B cell (primary cell): ENCODE measurements around the gene USPL1. TPM values are rescaled to one million over a fixed set of nuclear protein-coding genes. Genes with fewer than 3 reads are reported as not detected.

Experiments used
- ATAC-seq: fragments of 200-7000 bp; cut with Tn5 transposase; one replicate; pipeline ENCODE4 v1.10.0; 2021; ENCODE audit warnings: low read depth, mild to moderate bottlenecking, moderate number of reproducible peaks, moderate library complexity
- CTCF ChIA-PET: fragments of 350-600 bp; sonication (Branson Sonifier 250); formaldehyde crosslinking; loops from one replicate; lab custom pipeline; 2021; ENCODE audit warnings: antibody characterized with exemption, inconsistent platforms; lab: Charles Lee
- POLR2A ChIA-PET: fragments of 350-600 bp; sonication (Branson Sonifier 250); formaldehyde crosslinking; loops from one replicate; lab custom pipeline; 2021; ENCODE audit warnings: antibody characterized with exemption; lab: Charles Lee
- DNase-seq: peaks from one replicate; pipeline ENCODE4 v3.0.0; 2013
- H2AFZ ChIP-seq: 2 replicates; pipeline ENCODE4 v1.6.1; 2012; ENCODE audit warnings: mild to moderate bottlenecking, low read depth, low read length; ENCODE audit not compliant: insufficient read depth, poor library complexity, severe bottlenecking
- H3K27ac ChIP-seq, 2 donors: 1 replicate in 1 of 2; 2 replicates in 1 of 2; pipeline ENCODE4 v1.5.1; 2012 to 2013; ENCODE audit warnings: low read length in 2 of 2, mild to moderate bottlenecking in 2 of 2, moderate library complexity in 1 of 2
- H3K27me3 ChIP-seq, 4 experiments: fragments of 200-600 bp in 1 of 4; sonication (generic) in 1 of 4; replicated peaks in 1 of 4; 1 replicate in 2 of 4; 2 replicates in 2 of 4; pipeline versions ENCODE4 v1.6.1 to v1.7.0; 2013 to 2016; ENCODE audit warnings: low read length in 3 of 4, mild to moderate bottlenecking in 2 of 4, mixed read lengths in 1 of 4, moderate library complexity in 1 of 4; ENCODE audit not compliant: insufficient read depth in 4 of 4, control insufficient read depth in 3 of 4; ENCODE audit errors: control extremely low read depth in 1 of 4
- H3K36me3 ChIP-seq, 2 experiments: replicated peaks in 1 of 2; 1 replicate in 1 of 2; 2 replicates in 1 of 2; pipeline versions ENCODE4 v1.6.1 to v1.7.1; 2013; ENCODE audit warnings: low read length in 1 of 2; ENCODE audit not compliant: insufficient read depth in 2 of 2, control insufficient read depth in 1 of 2; ENCODE audit errors: control extremely low read depth in 1 of 2, extremely low read depth in 1 of 2
- H3K4me1 ChIP-seq, 2 donors: fragments of 200-600 bp in 1 of 2; sonication (generic) in 1 of 2; 1 replicate in 1 of 2; 2 replicates in 1 of 2; pipeline versions ENCODE4 v1.5.1 to v1.6.1; 2013 to 2017; ENCODE audit warnings: low read length in 2 of 2; ENCODE audit not compliant: control insufficient read depth in 2 of 2, insufficient read depth in 2 of 2
- H3K4me2 ChIP-seq: replicated peaks from 2 replicates; pipeline ENCODE3; 2012; ENCODE audit warnings: mild to moderate bottlenecking, low read depth, low read length; ENCODE audit not compliant: poor library complexity, severe bottlenecking
- H3K4me3 ChIP-seq, 5 experiments: fragments of 200-600 bp in 1 of 5; sonication (generic) in 1 of 5; 1 replicate in 3 of 5; 2 replicates in 2 of 5; pipeline versions ENCODE4 v1.5.1 to v1.7.0; 2011 to 2016; ENCODE audit warnings: low read length in 4 of 5, mild to moderate bottlenecking in 4 of 5, low read depth in 2 of 5, control low read depth in 1 of 5, moderate library complexity in 1 of 5; ENCODE audit not compliant: insufficient read depth in 1 of 5; ENCODE audit errors: control extremely low read depth in 1 of 5, extremely low read depth in 1 of 5
- H3K79me2 ChIP-seq: fragments of 200-600 bp; sonication (generic); one replicate; pipeline ENCODE4 v1.6.0; 2016; ENCODE audit warnings: low read length; ENCODE audit not compliant: control insufficient read depth, insufficient read depth
- H3K9ac ChIP-seq: fragments of 200-600 bp; sonication (generic); 2 replicates; pipeline ENCODE4 v1.6.1; 2017; ENCODE audit warnings: mild to moderate bottlenecking, low read length, moderate library complexity
- H3K9me3 ChIP-seq, 3 donors: one replicate each; pipeline versions ENCODE4 v1.6.1 to v1.7.1; 2013; ENCODE audit warnings: low read length in 2 of 3; ENCODE audit not compliant: control insufficient read depth in 2 of 3, insufficient read depth in 1 of 3; ENCODE audit errors: control extremely low read depth in 1 of 3
- H4K20me1 ChIP-seq: 2 replicates; pipeline ENCODE4 v1.6.0; 2012; ENCODE audit warnings: mild to moderate bottlenecking, low read length; ENCODE audit not compliant: insufficient read depth, control insufficient read depth, poor library complexity, severe bottlenecking
- H3K27ac Mint-ChIP-seq: one replicate; pipeline ENCODE4 v1.8.0; 2021; ENCODE audit warnings: mixed read lengths
- H3K27me3 Mint-ChIP-seq: one replicate; pipeline ENCODE4 v1.8.0; 2021; ENCODE audit warnings: mixed read lengths
- H3K4me1 Mint-ChIP-seq: one replicate; pipeline ENCODE4 v1.8.0; 2021; ENCODE audit warnings: mixed read lengths
- H3K4me3 Mint-ChIP-seq: one replicate; pipeline ENCODE4 v1.8.0; 2021; ENCODE audit warnings: mixed read lengths
- H3K9me3 Mint-ChIP-seq: one replicate; pipeline ENCODE4 v1.8.0; 2022; ENCODE audit warnings: mixed read lengths; ENCODE audit not compliant: insufficient read depth
- EZH2 ChIP-seq: IDR thresholded peaks from 2 replicates; pipeline ENCODE4 v1.6.1; 2012; ENCODE audit warnings: borderline replicate concordance, low read depth, mild to moderate bottlenecking, moderate library complexity, low read length; ENCODE audit not compliant: insufficient read depth, poor library complexity, severe bottlenecking
- WGBS: methylation state at CpG from one replicate; pipeline ENCODE4 v1.1.5; 2013; ENCODE audit warnings: missing lambda C conversion rate; ENCODE audit not compliant: insufficient coverage; 5-methylcytosine and 5-hydroxymethylcytosine counted together
- intact Hi-C: fragments of 100-400 bp; cut with micrococcal nuclease; formaldehyde crosslinking; loops from one replicate; pipeline ENCODE4 v1.10.0; 2022
- polyA plus RNA-seq: library from polyadenylated mRNA; depleted of rRNA; stranded (reverse); fragments of >200 nt; gene quantifications from 2 replicates; pipeline ENCODE4 v1.2.3, GENCODE V29; 2012
- total RNA-seq, 2 donors: library from RNA; stranded (reverse); fragments of 120-200 nt in 1 of 2; gene quantifications; 1 replicate in 1 of 2; 2 replicates in 1 of 2; pipeline versions ENCODE4 v1.2.3 to v1.2.4, GENCODE V29; 2013 to 2022
- TF ChIP-seq, protein P1 (sequence below): fragments of 200-600 bp; IDR thresholded peaks from one replicate; pipeline ENCODE4 v1.8.0; 2022; ENCODE audit warnings: antibody characterized with exemption, mild to moderate bottlenecking

USPL1 gene
- total and polyA plus RNA-seq, 2 donors (not counting 1 experiment from before 2014, with no cell fraction given): 30.2 to 55.8 TPM

DNA sequence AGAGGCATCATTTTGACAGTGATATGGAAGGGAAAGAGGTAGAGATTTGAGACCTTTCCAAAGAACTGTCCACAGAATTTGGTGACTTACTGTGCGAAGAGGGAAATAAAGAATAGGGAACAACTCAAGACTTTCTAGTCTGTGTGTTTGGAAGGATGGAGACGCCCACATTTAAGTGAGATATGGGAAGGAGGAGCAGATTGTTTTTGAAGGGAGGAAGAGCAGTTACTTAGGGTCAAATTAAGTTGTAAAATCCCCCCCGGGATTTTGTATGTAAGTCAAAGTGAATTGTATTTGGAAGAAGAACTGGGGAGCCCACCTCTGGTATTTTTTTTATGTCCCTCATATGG is 1.2 kb downstream of the USPL1 start:
- POLR2A ChIA-PET: interaction anchor here (1.7 to 3.6 kb wide), 6 partner anchors 8 to 197 kb away, joined by 4 to 33 read pairs (median 13); partner anchors contain the start of genes ALOX5AP, HMGB1 and UBE2L5

DNA sequence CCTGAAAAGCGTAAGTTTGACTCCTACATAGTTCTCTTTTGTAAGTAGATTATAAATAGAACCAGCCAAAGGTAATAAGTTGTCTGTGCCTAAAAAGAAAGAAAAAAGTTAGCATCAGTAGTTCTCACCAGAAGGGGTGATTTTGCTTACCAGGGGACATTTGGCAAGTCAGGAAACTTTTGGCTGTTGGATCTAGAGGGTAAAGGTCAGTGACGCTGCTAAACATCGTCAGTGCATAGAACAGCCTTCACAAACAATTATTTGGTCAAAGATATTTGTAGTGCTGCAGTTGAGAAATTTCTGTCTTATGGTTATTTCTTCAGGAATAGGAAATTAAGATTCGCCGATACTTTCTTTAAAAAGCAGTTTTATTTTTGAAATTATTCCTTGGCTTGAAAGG is 2.0 kb downstream of the USPL1 start:
- Mint-ChIP-seq H3K27me3 (no peaks in the 10 kb centered on the region), H3K9me3 (no peaks in the 10 kb centered on the region), H3K27ac (peak overlapping the region; percentile 61), H3K4me3 (no peak overlapping the region), H3K4me1 (peaks cover 35% of the 10 kb centered on the region)
- peak overlapping the region in 1 of 5 experiments; percentile 77 for H3K4me3 ChIP-seq
- peak overlapping the region; percentile 88 for H3K9ac ChIP-seq
- WGBS: 84% methylated on average over 2 of the region's 5 CpGs
- no peak for TF ChIP-seq EZH2
- TF ChIP-seq, protein P1, sequence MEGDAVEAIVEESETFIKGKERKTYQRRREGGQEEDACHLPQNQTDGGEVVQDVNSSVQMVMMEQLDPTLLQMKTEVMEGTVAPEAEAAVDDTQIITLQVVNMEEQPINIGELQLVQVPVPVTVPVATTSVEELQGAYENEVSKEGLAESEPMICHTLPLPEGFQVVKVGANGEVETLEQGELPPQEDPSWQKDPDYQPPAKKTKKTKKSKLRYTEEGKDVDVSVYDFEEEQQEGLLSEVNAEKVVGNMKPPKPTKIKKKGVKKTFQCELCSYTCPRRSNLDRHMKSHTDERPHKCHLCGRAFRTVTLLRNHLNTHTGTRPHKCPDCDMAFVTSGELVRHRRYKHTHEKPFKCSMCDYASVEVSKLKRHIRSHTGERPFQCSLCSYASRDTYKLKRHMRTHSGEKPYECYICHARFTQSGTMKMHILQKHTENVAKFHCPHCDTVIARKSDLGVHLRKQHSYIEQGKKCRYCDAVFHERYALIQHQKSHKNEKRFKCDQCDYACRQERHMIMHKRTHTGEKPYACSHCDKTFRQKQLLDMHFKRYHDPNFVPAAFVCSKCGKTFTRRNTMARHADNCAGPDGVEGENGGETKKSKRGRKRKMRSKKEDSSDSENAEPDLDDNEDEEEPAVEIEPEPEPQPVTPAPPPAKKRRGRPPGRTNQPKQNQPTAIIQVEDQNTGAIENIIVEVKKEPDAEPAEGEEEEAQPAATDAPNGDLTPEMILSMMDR: no peak
- ATAC-seq (no peak), DNase-seq (no peak)
- POLR2A ChIA-PET: no interaction called here
- H3K9me3 ChIP-seq: no peaks in the 10 kb centered on the region
- H2AFZ ChIP-seq: no peak overlapping the region
- peaks cover 78% of the 10 kb centered on the region for H3K79me2 ChIP-seq
- CTCF ChIA-PET: interaction anchor here (0.9 to 1.0 kb wide), 2 partner anchors 46 to 53 kb away, joined by 3 to 4 read pairs; no protein-coding TSS in a partner anchor
- H3K4me1 ChIP-seq: peaks cover 31 to 32% of the 10 kb centered on the region in 2 donors
- H4K20me1 ChIP-seq: no peaks in the 10 kb centered on the region
- H3K36me3 ChIP-seq: peaks cover 4 to 33% of the 10 kb centered on the region in 2 experiments
- peak overlapping the region in 1 of 2 donors; percentile 83 for H3K27ac ChIP-seq
- H3K4me2 ChIP-seq: peak overlapping the region; percentile 86
- H3K27me3 ChIP-seq: no peaks in the 10 kb centered on the region
- intact Hi-C loops: loop anchor here (5.0 kb wide), 2 partner anchors 1698 to 1808 kb away; partner anchors contain the start of genes BRCA2, N4BP2L1 and ZAR1L

More for the DNA sequence above, 1.2 kb downstream of the USPL1 start:
- intact Hi-C loops: loop anchor here (1.0 to 5.0 kb wide), 3 partner anchors 8 to 1808 kb away; partner anchors contain the start of genes BRCA2, N4BP2L1 and ZAR1L
- peaks cover 3 to 24% of the 10 kb centered on the region in 2 experiments for H3K36me3 ChIP-seq
- peak overlapping the region; percentile 88 for H2AFZ ChIP-seq
- Mint-ChIP-seq H3K4me1 (peaks cover 34% of the 10 kb centered on the region), H3K27me3 (no peaks in the 10 kb centered on the region), H3K9me3 (no peaks in the 10 kb centered on the region), H3K27ac (no peak overlapping the region), H3K4me3 (no peak overlapping the region)
- TF ChIP-seq, protein P1: no peak
- TF ChIP-seq EZH2: no peak
- H3K4me3 ChIP-seq: peak overlapping the region; percentile 77 to 98 (median 89)
- 21% methylated on average over 2 of the region's 3 CpGs for WGBS
- peaks cover 78% of the 10 kb centered on the region for H3K79me2 ChIP-seq
- peak overlapping the region; percentile 86 for H3K4me2 ChIP-seq
- DNase-seq (no peak), ATAC-seq (no peak)
- H3K27me3 ChIP-seq: no peaks in the 10 kb centered on the region
- no peaks in the 10 kb centered on the region for H4K20me1 ChIP-seq
- peak overlapping the region; percentile 88 for H3K9ac ChIP-seq
- H3K27ac ChIP-seq: peak overlapping the region; percentile 83 to 92
- CTCF ChIA-PET: interaction anchor here (0.7 to 1.5 kb wide), 4 partner anchors 9 to 487 kb away, joined by 3 to 6 read pairs (median 4); no protein-coding TSS in a partner anchor
- H3K4me1 ChIP-seq: peaks cover 31 to 32% of the 10 kb centered on the region in 2 donors
- H3K9me3 ChIP-seq: no peaks in the 10 kb centered on the region
